GM23338 (cell line): Measurements from ENCODE around the gene DNAH9. TPM values are rescaled to one million over a fixed set of nuclear protein-coding genes. Genes with fewer than 3 reads are reported as not detected.

Experiments used
- ATAC-seq: fragments of 200-7000 bp; cut with Tn5 transposase; 3 replicates; pipeline ENCODE4 v1.9.1; 2020
- DNase-seq: peaks from one replicate; pipeline ENCODE4 v3.0.0-alpha.2; 2015; ENCODE audit warnings: low spot score
- H2AFZ ChIP-seq: fragments of 200-600 bp; sonication (generic); 2 replicates; pipeline ENCODE4 v1.8.0; 2016; ENCODE audit warnings: antibody characterized with exemption, mild to moderate bottlenecking, moderate library complexity
- H3F3A ChIP-seq: fragments of 200-600 bp; sonication (generic); replicated peaks from 2 replicates; pipeline ENCODE4 v1.8.0; 2017; ENCODE audit warnings: antibody characterized with exemption, mixed run types, low read depth
- H3K27ac ChIP-seq: fragments of 200-600 bp; sonication (generic); 2 replicates; pipeline ENCODE4 v1.6.1; 2016; ENCODE audit warnings: low read depth
- H3K27me3 ChIP-seq: fragments of 200-600 bp; sonication (generic); 2 replicates; pipeline ENCODE4 v1.8.0; 2016; ENCODE audit warnings: mild to moderate bottlenecking, mixed run types, moderate library complexity; ENCODE audit not compliant: insufficient read depth
- H3K36me3 ChIP-seq: fragments of 200-600 bp; sonication (generic); 2 replicates; pipeline ENCODE4 v1.8.0; 2016; ENCODE audit warnings: mild to moderate bottlenecking; ENCODE audit not compliant: insufficient read depth
- H3K4me1 ChIP-seq: fragments of 200-600 bp; sonication (generic); 2 replicates; pipeline ENCODE4 v1.8.0; 2016; ENCODE audit warnings: mild to moderate bottlenecking, moderate library complexity; ENCODE audit not compliant: insufficient read depth
- H3K4me2 ChIP-seq: fragments of 200-600 bp; sonication (generic); 2 replicates; pipeline ENCODE4 v1.7.1; 2017; ENCODE audit warnings: mixed run types
- H3K4me3 ChIP-seq: fragments of 200-600 bp; sonication (generic); 2 replicates; pipeline ENCODE4 v1.6.1; 2016; ENCODE audit warnings: mixed run types
- H3K79me2 ChIP-seq: fragments of 200-600 bp; sonication (generic); replicated peaks from 2 replicates; pipeline ENCODE4 v1.8.0; 2017; ENCODE audit warnings: mild to moderate bottlenecking; ENCODE audit not compliant: insufficient read depth
- H3K9me2 ChIP-seq: fragments of 200-600 bp; sonication (generic); 2 replicates; pipeline ENCODE4 v1.8.0; 2017; ENCODE audit not compliant: insufficient read depth
- H4K20me1 ChIP-seq: fragments of 200-600 bp; sonication (generic); replicated peaks from 2 replicates; pipeline ENCODE4 v1.8.0; 2017; ENCODE audit warnings: mild to moderate bottlenecking; ENCODE audit not compliant: insufficient read depth
- H3K27ac Mint-ChIP-seq: 2 replicates; pipeline ENCODE4 v1.8.0; 2020; ENCODE audit warnings: inconsistent platforms, mild to moderate bottlenecking, moderate library complexity, mixed read lengths
- H3K27me3 Mint-ChIP-seq: 3 replicates; pipeline ENCODE4 v1.8.0; 2022; ENCODE audit warnings: low read depth, mild to moderate bottlenecking, moderate library complexity, mixed read lengths, inconsistent platforms; ENCODE audit not compliant: insufficient read depth, poor library complexity
- H3K36me3 Mint-ChIP-seq: 3 replicates; pipeline ENCODE4 v1.8.0; 2021; ENCODE audit warnings: low read depth, mild to moderate bottlenecking, inconsistent platforms, moderate library complexity, mixed read lengths
- H3K4me1 Mint-ChIP-seq: 3 replicates; pipeline ENCODE4 v1.8.0; 2020; ENCODE audit warnings: mild to moderate bottlenecking, inconsistent platforms, mixed read lengths
- H3K4me3 Mint-ChIP-seq: 3 replicates; pipeline ENCODE4 v1.8.0; 2021; ENCODE audit warnings: moderate library complexity, mild to moderate bottlenecking, inconsistent platforms, mixed read lengths
- H3K9me3 Mint-ChIP-seq: 3 replicates; pipeline ENCODE4 v1.8.0; 2020; ENCODE audit warnings: moderate library complexity, mild to moderate bottlenecking, inconsistent platforms, mixed read lengths
- CTCF ChIP-seq, 2 experiments: fragments of 200-600 bp in 1 of 2; sonication (generic) in 1 of 2; conservative IDR thresholded peaks; 2 replicates each; pipeline versions ENCODE4 v1.5.1 to v1.6.1; 2016 to 2017; ENCODE audit warnings: antibody characterized with exemption in 2 of 2, low read depth in 2 of 2, mild to moderate bottlenecking in 2 of 2, moderate library complexity in 1 of 2
- ETS1 ChIP-seq: IDR thresholded peaks from 2 replicates; pipeline ENCODE4 v1.6.1; 2016; ENCODE audit warnings: antibody characterized with exemption
- EZH2phosphoT487 ChIP-seq: fragments of 200-600 bp; sonication (generic); IDR thresholded peaks from one replicate; pipeline ENCODE4 v1.8.1; 2018; ENCODE audit warnings: antibody characterized with exemption; ENCODE audit not compliant: unreplicated experiment
- JUNB ChIP-seq: IDR thresholded peaks from one replicate; pipeline ENCODE4 v1.6.1; 2016; ENCODE audit warnings: antibody characterized with exemption; ENCODE audit not compliant: unreplicated experiment
- NANOG ChIP-seq: IDR thresholded peaks from 2 replicates; pipeline ENCODE4 v1.6.1; 2016; ENCODE audit warnings: antibody characterized with exemption, borderline replicate concordance
- ZNF331 ChIP-seq: fragments of 250-450 bp; sonication (Bioruptor Pico); IDR thresholded peaks from 2 replicates; pipeline ENCODE4 v1.5.0; 2020; ENCODE audit warnings: low read depth, mild to moderate bottlenecking, moderate library complexity
- ZNF462 ChIP-seq: fragments of 250-450 bp; sonication (Bioruptor Pico); IDR thresholded peaks from 2 replicates; pipeline ENCODE4 v1.5.0; 2020; ENCODE audit warnings: mild to moderate bottlenecking, moderate library complexity
- polyA plus RNA-seq: library from polyadenylated mRNA; unstranded; fragments of >200 nt; fragmentation: Nextera tagmentation; extraction: Ambion mirVana; gene quantifications from 2 replicates; pipeline ENCODE4 v1.2.1, GENCODE V29; 2016
- total RNA-seq: library from RNA; depleted of rRNA; stranded (reverse); fragments of >200 nt; shearing (Covaris generic); gene quantifications from 2 replicates; pipeline ENCODE4 v1.2.3, GENCODE V29; 2014

DNAH9 gene
- total and polyA plus RNA-seq, 2 experiments from 2014 or later, result not detected

- TF ChIP-seq CTCF (conservative IDR thresholded peaks at IDR 0.05; ENCODE audit: low read depth in 2 of 2), result peak; percentile 62 to 67
- TF ChIP-seq ETS1, result no peak
- no peak overlapping the region for H3K27ac Mint-ChIP-seq
- no peaks in the 10 kb centered on the region for H3F3A ChIP-seq
Observed at GRCh38 chr17:11909348-11909747, 311.1 kb downstream of the DNAH9 start.

GRCh38 chr17:11916091-11916490 is 317.8 kb downstream of the DNAH9 start:
- H3K36me3 Mint-ChIP-seq, result peaks cover 34% of the 10 kb centered on the region
- Histone ChIP-seq H3K4me1 (no peaks in the 10 kb centered on the region), H4K20me1 (no peaks in the 10 kb centered on the region), H3K9me2 (peaks cover 7% of the 10 kb centered on the region), H3K27ac (no peak overlapping the region), H3F3A (no peaks in the 10 kb centered on the region), H3K4me2 (no peak overlapping the region), H3K36me3 (no peaks in the 10 kb centered on the region), H3K27me3 (no peaks in the 10 kb centered on the region), H3K79me2 (no peaks in the 10 kb centered on the region), H3K4me3 (no peak overlapping the region), H2AFZ (no peak overlapping the region)
- H3K4me1 Mint-ChIP-seq, result no peaks in the 10 kb centered on the region
- DNase-seq, result no peak
- H3K27ac Mint-ChIP-seq, result no peak overlapping the region
- H3K27me3 Mint-ChIP-seq, result peaks cover 8% of the 10 kb centered on the region
- no peak for ATAC-seq
- no peak overlapping the region for H3K4me3 Mint-ChIP-seq
- peaks cover 84% of the 10 kb centered on the region for H3K9me3 Mint-ChIP-seq
- TF ChIP-seq EZH2phosphoT487 (no peak), JUNB (no peak), NANOG (no peak), ZNF462 (CRISPR knock-in tag) (no peak), ZNF331 (CRISPR knock-in tag) (no peak), CTCF (conservative IDR thresholded peaks at IDR 0.05; ENCODE audit: low read depth in 2 of 2) (no peak)

More at GRCh38 chr17:11909348-11909747, 311.1 kb downstream of the DNAH9 start:
- Mint-ChIP-seq H3K4me3 (no peak overlapping the region), H3K4me1 (no peaks in the 10 kb centered on the region), H3K27me3 (peaks cover 2% of the 10 kb centered on the region), H3K9me3 (peaks cover 85% of the 10 kb centered on the region), H3K36me3 (peaks cover 23% of the 10 kb centered on the region)
- Histone ChIP-seq H2AFZ (no peak overlapping the region), H3K27ac (no peak overlapping the region), H3K79me2 (no peaks in the 10 kb centered on the region), H3K27me3 (no peaks in the 10 kb centered on the region), H3K4me1 (no peaks in the 10 kb centered on the region), H3K4me3 (no peak overlapping the region), H3K9me2 (no peaks in the 10 kb centered on the region), H4K20me1 (no peaks in the 10 kb centered on the region), H3K4me2 (no peak overlapping the region), H3K36me3 (no peaks in the 10 kb centered on the region)
- ATAC-seq (no peak; the same call in 2 of the 3 replicates), DNase-seq (peak; percentile 65)
